ENCODE results near the gene CYP1A1.

- no peak for TF ChIP-seq POLR2A (IDR thresholded peaks at IDR 0.05)
- TF ChIP-seq CTCF (IDR thresholded peaks at IDR 0.05) = no peak
Measured at GRCh38 chr15:74770211-74770903, 45.0 kb upstream of the CYP1A1 start.

Measured in adrenal gland (tissue), 5 donors.